GM18507 (cell line): Measurements from ENCODE around the gene VEGFB.

ENCODE experiments used
- DNase-seq: peaks from one replicate; pipeline ENCODE4 v3.0.0; 2011; ENCODE audit warnings: low read depth; ENCODE audit not compliant: insufficient read length; ENCODE audit errors: extremely low spot score
- FAIRE-seq: peaks from 2 replicates; lab custom pipeline; 2011; peaks lifted over from hg19 to GRCh38; lab: Jason Lieb, UNC

Gene VEGFB

DNA sequence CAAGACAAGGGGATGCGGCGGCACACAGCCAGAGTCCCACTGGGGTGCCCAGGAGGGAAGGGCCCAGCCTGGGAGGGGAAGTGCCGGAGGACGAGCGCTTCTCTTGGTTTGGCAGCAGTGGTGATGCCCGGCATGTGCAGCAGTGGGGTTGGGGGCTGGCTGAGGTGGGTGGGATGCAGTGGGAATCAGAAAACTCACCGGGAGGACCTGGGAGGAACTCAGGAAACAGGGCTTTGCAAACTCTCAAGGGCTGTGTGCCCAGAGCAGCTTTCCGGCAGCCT lies 24.9 kb upstream of the VEGFB start:
- FAIRE-seq (no peak), DNase-seq (no peak)

DNA sequence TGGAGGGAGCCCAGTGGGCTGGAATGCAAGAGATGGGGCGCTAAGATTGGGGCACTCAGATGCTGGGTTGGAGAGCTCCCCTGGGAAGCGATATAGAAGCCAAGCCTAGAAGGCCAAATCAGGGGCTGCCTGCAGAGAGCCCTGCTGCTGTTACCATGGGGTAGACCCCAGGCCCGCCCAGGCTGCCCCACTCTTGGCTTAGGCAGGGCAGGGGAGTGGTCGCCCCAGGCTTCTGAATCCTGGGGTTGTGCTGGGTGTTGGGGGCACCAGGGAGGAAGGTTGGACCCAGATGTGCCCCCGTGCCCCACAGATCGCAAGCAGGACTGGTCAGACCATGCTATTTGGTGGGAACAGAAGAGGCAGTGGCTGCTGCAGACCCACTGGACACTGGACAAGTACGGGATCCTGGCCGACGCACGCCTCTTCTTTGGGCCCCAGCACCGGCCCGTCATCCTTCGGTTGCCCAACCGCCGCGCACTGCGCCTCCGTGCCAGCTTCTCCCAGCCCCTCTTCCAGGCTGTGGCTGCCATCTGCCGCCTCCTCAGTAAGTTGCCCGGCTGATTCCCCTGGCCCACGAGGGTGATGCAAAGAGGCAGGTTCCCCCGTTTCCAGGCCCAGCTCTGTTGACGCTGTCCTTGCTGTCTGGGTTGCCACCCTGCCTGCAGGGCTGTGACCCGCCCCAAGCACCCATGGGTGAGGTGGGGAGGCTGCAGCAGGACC lies 23.9 kb upstream of the VEGFB start:
- no peak for FAIRE-seq
- DNase-seq = no peak

DNA sequence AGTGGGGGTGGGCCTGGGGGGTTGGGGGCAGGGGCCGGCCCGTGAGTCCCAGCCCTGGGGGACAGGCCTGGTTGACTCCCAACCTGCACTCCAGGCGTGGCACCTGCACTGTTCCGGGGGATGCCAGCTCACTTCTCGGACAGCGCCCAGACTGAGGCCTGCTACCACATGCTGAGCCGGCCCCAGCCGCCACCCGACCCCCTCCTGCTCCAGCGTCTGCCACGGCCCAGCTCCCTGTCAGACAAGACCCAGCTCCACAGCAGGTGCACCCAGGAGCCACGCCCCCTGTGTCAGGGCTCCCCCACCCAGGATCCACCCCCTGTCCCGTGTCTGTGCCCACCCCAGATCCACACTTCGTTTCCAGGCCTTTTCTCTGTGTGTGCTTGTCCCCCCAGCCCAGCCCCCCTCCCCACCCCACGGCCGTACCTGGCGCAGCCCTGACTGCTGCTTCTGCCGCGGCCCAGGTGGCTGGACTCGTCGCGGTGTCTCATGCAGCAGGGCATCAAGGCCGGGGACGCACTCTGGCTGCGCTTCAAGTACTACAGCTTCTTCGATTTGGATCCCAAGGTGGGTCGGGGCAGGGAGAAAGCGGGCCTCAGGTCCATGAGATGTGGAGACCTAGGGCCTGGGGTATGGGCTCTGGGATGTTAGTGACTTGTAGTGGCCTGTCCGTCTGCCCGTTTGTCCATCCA lies 23.1 kb upstream of the VEGFB start:
- FAIRE-seq = no peak
- no peak for DNase-seq

DNA sequence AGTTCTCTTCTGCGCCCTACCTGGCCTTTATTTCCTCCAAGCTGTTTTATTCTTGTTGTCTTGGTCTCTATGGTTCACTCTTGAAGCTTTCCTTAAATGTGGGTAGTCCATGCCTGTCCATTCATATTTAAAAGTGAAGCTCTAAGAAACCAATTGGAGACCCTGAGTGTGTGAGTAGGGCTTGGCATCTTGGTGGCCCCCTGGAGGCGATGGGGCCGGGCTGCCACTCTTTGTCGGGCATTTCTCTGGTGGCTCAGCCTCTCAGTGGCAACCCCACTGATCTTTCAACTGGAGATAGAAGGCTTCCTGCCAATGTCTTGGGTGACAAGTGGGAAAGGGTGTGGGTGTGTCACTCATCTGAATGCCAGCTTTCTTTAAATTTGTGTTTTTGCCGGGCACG lies 17.5 kb upstream of the VEGFB start:
- no peak for FAIRE-seq
- no peak for DNase-seq

DNA sequence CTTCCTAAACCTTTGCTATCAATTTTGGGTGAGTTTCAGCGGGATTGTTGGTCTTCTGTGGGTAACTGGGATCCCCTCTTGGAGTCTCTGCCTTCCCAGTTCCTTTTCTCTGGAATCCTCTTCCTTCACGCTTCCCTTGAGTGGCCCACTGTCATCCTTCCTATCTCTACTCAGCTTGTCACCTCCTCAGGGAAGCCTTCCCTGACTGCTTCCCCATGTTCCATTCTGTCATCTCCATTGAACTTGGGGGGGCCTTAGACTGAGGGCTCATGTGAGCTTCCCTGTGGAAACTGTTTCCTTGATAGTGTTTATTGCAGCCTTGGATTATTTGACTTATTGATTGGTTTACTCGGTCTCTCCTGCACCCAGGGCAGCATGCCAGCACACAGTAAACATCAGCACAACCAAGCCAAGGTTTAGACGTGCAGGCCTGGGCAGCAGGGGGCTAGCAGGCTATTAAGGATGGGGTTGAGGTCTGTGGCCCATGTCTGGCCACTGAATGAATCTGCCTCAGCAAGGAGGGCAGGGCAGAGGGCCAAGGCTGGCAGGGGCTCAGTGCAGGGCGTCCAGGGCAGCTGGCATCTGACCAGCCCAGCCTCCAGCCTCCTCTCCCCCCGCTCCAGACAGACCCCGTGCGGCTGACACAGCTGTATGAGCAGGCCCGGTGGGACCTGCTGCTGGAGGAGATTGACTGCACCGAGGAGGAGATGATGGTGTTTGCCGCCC lies 15.6 kb upstream of the VEGFB start:
- DNase-seq = no peak
- FAIRE-seq = no peak

DNA sequence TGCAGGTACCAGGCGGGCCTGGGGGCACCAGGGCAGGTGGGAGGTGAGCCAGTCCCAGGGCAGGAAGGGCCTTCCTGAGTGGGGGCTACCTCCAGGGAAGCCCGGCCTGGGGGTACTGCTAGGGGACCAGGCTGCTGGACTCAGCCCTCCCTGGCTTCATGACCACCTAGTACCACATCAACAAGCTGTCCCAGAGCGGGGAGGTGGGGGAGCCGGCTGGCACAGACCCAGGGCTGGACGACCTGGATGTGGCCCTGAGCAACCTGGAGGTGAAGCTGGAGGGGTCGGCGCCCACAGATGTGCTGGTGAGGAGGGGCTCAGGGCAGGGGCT lies 15.1 kb upstream of the VEGFB start:
- no peak for FAIRE-seq
- DNase-seq = no peak

DNA sequence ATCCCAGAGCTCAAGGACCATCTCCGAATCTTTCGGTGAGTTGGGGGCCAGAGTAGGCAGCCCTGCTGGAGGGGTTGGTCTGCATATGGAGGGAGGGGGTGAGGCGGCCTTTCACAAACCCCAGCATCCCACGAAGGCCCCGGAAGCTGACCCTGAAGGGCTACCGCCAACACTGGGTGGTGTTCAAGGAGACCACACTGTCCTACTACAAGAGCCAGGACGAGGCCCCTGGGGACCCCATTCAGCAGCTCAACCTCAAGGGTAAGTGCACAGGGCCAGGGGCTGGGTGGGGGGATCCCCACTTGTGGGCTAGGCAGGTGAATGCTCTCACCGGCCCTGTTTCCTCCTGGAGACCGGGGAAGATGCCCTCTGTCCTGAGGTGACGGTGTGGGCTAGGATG lies 14.6 kb upstream of the VEGFB start:
- FAIRE-seq = no peak

DNA sequence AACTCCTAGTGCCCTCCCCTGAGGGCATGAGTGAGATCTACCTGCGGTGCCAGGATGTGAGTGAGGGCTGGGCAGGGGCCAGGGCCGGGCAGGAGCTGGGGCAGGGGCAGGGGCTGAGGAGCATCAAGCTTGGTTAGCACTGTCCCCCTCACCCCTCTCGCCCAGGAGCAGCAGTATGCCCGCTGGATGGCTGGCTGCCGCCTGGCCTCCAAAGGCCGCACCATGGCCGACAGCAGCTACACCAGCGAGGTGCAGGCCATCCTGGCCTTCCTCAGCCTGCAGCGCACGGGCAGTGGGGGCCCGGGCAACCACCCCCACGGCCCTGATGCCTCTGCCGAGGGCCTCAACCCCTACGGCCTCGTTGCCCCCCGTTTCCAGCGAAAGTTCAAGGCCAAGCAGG lies 14.1 kb upstream of the VEGFB start:
- DNase-seq = no peak
- FAIRE-seq = no peak

More for the DNA sequence above, 14.6 kb upstream of the VEGFB start:
- DNase-seq = no peak

DNA sequence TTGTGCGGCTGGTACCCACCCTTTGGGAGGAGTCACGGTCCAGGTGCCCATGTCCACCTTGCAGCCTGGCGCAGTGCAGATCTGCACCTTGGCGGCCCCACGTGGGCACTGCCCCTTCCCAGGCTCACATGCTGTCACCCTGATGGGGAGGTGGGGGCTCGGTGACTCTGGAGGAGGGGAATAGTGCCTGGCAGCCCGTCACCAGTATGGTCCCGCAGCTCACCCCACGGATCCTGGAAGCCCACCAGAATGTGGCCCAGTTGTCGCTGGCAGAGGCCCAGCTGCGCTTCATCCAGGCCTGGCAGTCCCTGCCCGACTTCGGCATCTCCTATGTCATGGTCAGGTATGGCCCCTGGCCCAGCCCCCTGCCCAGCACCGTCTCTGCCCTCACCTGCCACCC lies 13.6 kb upstream of the VEGFB start:
- FAIRE-seq = no peak
- no peak for DNase-seq

DNA sequence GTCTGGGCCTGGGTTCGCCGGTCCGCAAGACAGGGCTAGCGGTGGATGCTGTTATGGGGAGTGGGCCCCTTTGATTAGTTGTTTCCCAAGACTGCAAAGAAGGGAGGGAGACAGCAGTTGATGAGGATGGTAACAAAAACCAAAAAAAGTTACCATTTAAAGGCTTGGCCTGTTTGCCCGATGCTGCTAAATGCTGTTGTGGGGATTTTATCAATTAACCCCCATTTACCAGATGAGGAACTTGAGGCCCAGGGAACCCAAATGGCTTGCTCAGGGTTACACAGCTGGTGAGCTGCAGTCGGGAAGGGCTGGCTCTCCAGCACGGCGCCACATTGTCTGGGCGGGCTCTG lies 11.8 kb upstream of the VEGFB start:
- no peak for DNase-seq
- no peak for FAIRE-seq

DNA sequence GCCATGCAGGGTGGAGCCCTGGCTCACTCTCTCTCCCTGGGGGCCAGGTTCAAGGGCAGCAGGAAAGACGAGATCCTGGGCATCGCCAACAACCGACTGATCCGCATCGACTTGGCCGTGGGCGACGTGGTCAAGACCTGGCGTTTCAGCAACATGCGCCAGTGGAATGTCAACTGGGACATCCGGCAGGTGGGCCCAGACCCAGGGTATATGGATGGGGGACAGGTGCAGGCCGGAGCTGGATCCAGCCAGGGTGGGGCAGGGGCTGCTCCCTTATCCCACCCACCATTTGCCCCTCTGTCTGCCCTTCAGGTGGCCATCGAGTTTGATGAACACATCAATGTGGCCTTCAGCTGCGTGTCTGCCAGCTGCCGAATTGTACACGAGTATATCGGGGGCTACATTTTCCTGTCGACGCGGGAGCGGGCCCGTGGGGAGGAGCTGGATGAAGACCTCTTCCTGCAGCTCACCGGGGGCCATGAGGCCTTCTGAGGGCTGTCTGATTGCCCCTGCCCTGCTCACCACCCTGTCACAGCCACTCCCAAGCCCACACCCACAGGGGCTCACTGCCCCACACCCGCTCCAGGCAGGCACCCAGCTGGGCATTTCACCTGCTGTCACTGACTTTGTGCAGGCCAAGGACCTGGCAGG lies 11.3 kb upstream of the VEGFB start:
- no peak for DNase-seq
- no peak for FAIRE-seq

DNA sequence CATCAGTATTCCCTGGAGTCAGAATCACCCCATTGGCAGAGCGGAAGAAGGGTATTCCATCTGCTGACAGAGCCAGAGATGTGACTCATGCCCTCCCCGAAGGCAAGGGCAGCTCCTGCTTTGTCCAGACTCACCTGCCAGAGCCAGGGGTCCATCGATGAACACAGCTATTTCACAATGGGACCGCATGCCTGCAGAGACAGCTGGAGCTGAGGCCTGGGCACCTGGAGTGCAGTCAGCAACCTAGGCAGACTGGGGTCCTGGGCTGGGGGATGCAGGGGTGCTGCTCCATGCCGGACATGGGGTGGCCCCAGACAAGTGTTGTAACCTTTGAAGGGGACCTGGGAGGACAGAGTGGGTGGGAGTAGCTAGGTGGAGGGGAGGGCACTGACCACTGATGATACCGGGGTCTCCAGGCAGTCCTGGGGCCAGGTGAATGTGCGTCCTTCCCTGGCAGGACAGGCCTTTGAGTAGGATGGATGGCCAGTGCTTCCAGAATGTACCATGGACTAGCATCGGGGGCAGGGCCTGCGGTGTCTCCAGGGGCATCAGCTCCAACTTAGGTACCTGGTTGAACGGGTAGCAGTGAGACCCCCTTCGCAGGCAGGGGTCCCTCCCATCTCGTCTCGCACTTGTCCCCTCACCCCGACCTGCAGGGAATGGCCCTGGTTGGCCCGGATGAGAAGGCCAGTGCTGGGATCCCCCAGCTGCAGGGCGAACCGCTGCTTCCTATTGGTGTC lies 10.1 kb upstream of the VEGFB start:
- no peak for FAIRE-seq
- DNase-seq = no peak

DNA sequence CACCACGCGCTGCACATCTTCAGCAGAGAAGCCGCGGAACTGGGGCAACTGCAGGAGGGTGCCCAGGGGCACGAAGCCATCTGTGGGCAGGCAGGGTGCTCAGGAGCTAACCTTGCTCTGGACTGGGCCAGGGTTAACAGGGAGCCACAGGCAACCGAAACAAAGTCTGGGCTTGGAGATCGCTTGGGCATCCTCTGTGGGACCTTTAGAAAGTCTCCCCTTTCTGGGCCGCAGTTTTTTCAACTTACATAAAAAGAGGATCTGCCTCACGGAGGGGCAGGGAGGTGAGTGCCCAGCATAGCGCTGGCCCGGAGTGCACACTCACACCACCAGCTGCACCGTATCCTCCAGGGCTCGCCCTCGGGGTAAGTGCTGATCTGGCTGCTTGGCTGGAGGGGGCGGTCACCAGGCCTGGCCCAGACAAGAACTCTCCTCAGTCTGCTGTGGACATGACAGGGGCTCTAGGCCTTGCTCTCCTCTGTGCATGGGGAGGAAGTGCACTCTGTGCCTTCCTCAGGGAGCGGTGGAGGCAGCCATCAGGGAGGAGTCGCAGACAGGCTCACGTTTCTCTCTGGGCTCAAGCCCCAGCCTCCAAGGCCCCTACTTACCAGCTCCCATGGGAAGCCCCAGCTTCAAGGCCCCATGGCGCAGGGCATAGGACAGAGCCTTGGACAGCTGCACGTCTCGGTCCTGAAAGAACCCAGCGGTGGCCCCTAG lies 9.3 kb upstream of the VEGFB start:
- DNase-seq (no peak), FAIRE-seq (no peak)

DNA sequence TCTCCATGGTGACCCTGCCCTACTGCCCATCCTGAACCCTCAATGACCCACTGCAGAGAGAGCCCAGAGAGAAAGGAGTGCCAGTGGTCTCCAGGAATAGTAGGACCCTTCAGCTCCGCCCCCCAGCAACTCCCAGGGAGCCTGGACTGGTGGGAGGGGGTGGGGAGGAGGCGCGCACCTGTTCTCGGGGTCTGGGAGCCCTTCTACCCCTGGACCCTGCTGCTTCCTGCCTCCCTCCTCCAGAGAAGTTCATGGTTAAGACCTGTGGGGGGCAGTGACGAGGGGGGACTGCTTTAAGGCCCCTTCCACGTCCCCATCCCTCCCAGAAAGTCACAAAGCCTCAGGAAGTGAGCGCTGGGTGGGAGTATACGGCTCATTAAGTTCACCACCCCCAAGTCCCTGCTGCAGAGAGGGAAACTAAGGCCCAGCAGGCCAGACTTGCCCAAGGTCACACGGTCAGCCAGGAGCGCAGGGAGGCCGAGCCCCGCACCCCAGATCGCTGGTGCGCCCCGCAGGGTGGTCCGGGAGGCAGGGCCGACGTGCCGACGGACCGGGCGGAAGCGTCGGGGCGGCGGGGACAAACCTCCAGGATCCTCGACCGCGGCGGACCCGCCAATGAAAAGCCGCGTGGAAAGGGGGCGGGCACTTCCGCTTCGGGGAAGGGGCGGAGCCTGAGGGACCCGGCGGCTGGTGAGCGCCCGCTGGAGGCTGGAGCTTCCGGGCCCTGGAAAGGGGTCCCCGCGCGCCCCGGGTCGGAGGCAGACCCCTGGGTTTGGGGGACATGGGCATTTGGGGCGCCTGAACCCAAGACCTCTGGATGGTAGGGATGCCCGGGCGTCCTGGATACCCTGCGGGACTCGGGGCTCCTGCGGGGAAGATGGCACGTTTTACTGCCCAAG lies 8.5 kb upstream of the VEGFB start, which contains the start of the genes NUDT22 and TRPT1:
Gene NUDT22 (plus strand): TSS at position 667 of the 899 bp plus-strand sequence. CDS start 379 bp downstream, outside the sequence.
Gene TRPT1 (minus strand): TSS at position 579 of the 899 bp plus-strand sequence. CDS start 326 bp downstream, at position 253.
- DNase-seq (peak; percentile 88), FAIRE-seq (peak; percentile 84)

DNA sequence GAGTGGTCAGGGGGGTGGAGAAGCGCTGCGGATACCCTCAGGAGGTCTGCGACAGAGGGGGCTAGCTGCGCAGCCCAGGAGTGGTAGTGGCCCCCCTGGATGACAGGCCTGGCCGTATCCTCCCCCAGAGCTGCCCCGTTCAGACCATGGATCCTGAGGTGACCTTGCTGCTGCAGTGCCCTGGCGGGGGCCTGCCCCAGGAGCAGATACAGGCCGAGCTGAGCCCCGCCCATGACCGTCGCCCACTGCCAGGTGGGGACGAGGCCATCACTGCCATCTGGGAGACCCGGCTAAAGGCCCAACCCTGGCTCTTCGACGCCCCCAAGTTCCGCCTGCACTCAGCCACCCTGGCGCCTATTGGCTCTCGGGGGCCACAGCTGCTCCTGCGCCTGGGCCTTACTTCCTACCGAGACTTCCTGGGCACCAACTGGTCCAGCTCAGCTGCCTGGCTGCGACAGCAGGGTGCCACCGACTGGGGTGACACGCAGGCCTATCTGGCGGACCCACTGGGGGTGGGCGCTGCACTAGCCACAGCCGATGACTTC lies 7.8 kb upstream of the VEGFB start:
- peak; percentile 60 for FAIRE-seq
- DNase-seq = no peak

DNA sequence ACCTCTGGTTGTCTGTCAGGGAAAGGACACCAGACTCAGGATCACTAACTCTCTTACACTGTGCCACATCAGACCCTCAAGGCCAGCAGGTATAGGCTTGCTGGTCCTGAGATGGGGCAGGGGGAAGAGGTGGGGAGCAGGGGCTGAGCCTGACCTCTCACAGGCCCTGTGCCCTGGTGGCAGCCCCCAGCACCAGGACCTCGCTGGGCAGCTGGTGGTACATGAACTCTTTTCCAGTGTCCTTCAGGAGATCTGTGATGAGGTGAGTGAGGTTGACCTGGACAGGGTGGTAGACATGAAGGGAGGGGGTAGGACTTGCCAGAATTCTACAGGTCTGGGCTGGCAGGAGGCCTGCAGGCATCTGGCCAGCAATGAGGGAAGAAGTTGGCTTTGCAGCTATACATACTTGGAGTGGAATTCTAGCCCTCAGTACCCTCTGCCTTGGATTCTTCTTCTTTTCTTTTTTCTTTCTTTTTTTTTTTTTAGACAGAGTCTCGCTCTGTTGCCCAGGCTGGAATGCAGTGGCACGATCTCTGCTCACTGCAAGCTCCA lies 6.9 kb upstream of the VEGFB start:
- no peak for FAIRE-seq
- DNase-seq = no peak

DNA sequence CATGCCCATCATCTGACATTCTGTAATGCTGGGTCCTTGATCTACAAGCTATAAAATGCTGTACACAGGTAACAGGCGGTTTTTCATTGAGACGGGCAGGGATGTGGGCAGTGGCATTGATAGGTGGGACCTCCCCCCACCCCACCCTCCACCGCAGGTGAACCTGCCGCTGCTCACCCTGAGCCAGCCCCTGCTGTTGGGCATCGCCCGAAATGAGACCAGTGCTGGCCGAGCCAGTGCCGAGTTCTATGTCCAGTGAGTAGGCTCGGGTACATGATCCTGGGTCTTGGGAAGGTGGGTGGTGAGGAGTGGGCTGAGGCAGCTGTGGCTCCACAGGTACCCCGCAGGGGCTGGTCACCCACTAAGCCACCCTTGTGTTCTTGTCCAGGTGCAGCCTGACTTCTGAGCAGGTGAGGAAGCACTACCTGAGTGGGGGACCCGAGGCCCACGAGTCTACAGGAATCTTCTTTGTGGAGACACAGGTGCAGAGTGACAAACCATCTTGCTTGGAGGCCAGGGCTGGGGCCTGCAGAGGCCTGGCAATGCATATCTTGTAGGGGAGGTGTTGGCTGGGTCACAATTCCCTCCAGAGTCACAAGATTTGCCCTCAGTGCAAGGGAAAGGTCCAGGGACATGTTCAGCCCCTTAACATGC lies 5.2 kb upstream of the VEGFB start:
- DNase-seq = no peak
- FAIRE-seq = no peak
